KOPT-K1 (cell line): ENCODE measurements around the gene DNAJA3.

Experiments used
- H3K27ac ChIP-seq: fragments of 200-600 bp; sonication (generic); 2 replicates; pipeline ENCODE4 v1.5.1; 2016; ENCODE audit warnings: antibody characterized with exemption, mild to moderate bottlenecking, low read depth, low read length; ENCODE audit not compliant: poor library complexity, severe bottlenecking
- H3K36me3 ChIP-seq: fragments of 200-600 bp; sonication (generic); 2 replicates; pipeline ENCODE4 v1.5.1; 2017; ENCODE audit warnings: antibody characterized with exemption, mild to moderate bottlenecking, low read length, moderate library complexity; ENCODE audit not compliant: insufficient read depth
- H3K9me3 ChIP-seq: fragments of 200-600 bp; sonication (generic); 2 replicates; pipeline ENCODE4 v1.5.1; 2017; ENCODE audit warnings: antibody characterized with exemption, low read length, mild to moderate bottlenecking; ENCODE audit not compliant: insufficient read depth, poor library complexity, severe bottlenecking

Gene DNAJA3

DNA sequence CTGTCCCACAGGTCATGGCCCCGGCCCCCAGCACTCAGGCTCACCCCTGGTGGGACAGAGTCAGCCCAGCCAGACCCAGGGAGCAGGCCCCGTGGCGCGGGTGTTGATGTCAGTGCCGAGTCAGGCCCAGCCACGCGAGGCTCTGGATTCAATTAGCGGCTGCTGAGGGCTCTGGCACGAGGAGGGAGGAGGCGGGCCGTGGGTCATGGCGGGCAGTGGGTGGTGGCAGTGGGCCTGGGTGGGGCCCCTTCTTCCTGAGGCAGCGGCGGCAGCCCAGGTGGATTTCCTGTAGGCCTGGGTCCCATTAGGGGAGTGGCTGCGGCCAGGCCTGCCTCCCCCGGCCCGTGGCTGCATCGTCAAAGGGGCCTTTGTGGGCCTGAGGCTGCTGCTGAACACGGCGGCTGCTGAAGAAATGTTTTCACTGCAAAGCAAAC is 41.1 kb upstream of the DNAJA3 start:
- no peak overlapping the region for H3K27ac ChIP-seq
- peaks cover 55% of the 10 kb centered on the region; the same call in 1 of the 2 replicates for H3K36me3 ChIP-seq
- no peaks in the 10 kb centered on the region for H3K9me3 ChIP-seq

GRCh38 chr16:4385066-4385788 is 40.4 kb upstream of the DNAJA3 start:
- Histone ChIP-seq H3K27ac (no peak overlapping the region), H3K36me3 (peaks cover 60% of the 10 kb centered on the region; the same call in 1 of the 2 replicates), H3K9me3 (no peaks in the 10 kb centered on the region)

DNA sequence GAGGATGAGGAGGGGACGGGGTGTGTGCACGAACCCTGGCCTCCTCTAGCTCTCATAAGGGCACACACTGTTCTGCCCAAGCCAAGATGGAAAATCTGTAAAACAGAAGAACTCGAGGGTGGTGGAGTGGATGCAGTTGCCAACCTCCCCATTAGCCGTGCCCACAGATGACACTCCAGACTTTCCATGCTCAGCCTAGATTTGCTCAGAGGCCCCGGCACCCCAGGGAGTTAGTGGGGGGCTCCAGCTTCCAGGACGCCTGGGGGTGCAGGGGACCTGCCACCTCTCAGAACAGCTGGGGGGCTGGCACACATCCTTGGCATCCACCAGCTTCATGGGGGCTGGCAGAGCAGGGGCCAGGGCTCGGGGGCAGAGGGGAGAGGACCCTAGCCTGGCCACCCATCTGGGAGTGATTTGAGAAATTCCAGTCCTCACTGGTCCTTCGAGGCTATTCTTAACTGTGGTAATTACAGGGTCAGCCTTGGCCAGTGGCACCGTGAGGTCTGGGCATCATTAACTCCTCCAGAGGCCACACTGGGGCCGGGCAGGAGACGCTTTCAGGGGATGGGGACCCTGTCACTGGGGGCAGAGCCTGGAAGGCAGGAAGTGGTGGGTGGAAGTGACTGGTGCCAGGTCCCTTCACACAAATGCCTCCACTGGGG is 39.7 kb upstream of the DNAJA3 start:
- peaks cover 61% of the 10 kb centered on the region; the same call in 1 of the 2 replicates for H3K36me3 ChIP-seq
- no peaks in the 10 kb centered on the region for H3K9me3 ChIP-seq
- no peak overlapping the region for H3K27ac ChIP-seq

DNA sequence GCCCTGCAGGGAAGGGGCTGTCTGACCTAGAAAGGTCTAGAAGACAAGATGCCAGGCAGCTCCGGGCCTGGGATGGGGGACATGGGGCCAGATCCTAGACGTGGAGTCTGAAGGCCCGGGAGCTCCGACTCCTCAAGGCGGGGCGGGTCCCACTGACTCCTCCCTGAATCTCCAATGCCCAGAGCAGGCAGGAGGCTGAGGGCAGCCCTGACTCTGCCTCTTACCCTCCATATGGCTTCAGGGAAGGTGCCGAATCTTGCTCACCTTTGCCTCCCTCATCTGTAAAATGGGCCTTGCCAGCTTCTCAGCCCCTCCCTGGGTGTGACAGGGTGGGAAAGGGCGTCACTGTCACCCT is 39.2 kb upstream of the DNAJA3 start:
- no peaks in the 10 kb centered on the region for H3K9me3 ChIP-seq
- no peak overlapping the region for H3K27ac ChIP-seq
- H3K36me3 ChIP-seq, result peaks cover 66% of the 10 kb centered on the region; the same call in 1 of the 2 replicates

DNA sequence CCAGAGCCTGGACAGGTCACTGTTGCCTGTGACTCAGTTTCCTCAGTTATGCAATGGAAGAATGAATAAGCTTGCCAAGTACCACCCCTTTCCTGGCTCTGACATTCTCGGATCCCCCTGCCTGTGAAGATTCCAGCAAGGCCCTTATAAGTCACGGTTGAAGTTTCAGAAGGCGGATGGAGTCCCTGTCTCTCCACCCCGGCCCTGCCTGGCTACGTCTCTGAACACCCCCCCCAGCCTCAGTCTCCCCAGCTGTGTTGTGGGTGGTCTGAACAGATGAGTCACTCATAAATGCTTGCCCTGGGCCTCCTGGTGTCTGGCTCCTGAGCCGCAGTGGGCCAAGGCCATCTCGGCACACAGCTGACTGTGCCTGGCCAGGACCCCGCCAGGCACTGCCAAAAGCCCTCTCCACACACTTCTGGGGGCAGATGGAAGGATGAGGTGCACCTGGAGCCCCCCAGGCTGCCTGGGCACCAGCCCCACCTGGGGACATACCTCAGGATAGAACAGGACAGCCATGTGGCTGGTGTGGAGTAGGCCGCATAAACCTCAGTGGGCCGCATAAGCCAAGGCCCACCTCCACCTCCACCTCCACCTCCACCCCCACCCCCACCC is 38.6 kb upstream of the DNAJA3 start:
- Histone ChIP-seq H3K9me3 (no peaks in the 10 kb centered on the region), H3K36me3 (peaks cover 69% of the 10 kb centered on the region; the same call in 1 of the 2 replicates), H3K27ac (no peak overlapping the region)

DNA sequence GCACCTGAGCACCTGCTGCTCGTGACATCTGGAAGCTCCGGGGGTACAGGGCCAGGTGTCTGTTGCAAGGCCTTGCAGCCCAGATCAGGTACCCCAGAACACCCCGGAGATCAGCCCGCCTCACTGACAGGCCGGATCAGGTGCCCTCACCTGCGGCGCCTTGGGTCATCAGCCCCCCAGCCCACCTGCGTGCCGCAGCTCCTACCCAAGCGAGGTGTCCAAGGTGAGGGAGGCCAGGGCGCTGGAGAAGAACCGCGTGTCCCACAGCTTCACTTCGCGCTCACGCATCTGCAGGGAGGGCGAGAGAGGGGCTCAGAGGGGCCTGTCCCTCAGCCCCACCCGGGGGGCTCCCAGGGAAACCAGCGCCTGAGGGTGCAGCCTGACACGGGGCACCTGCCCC is 37.9 kb upstream of the DNAJA3 start:
- no peaks in the 10 kb centered on the region for H3K9me3 ChIP-seq
- no peak overlapping the region for H3K27ac ChIP-seq
- H3K36me3 ChIP-seq, result peaks cover 76% of the 10 kb centered on the region

- Histone ChIP-seq H3K36me3 (peaks cover 82% of the 10 kb centered on the region), H3K9me3 (no peaks in the 10 kb centered on the region), H3K27ac (no peak overlapping the region)
Observed at GRCh38 chr16:4388271-4389021, 37.2 kb upstream of the DNAJA3 start.

- no peak overlapping the region for H3K27ac ChIP-seq
- no peaks in the 10 kb centered on the region for H3K9me3 ChIP-seq
- peaks cover 85% of the 10 kb centered on the region for H3K36me3 ChIP-seq
Observed at GRCh38 chr16:4389051-4389955, 36.4 kb upstream of the DNAJA3 start.

- no peak overlapping the region for H3K27ac ChIP-seq
- H3K9me3 ChIP-seq, result no peaks in the 10 kb centered on the region
- peaks cover 88% of the 10 kb centered on the region for H3K36me3 ChIP-seq
Observed at GRCh38 chr16:4390266-4391260, 35.1 kb upstream of the DNAJA3 start.

GRCh38 chr16:4391631-4392381 is 33.9 kb upstream of the DNAJA3 start:
- Histone ChIP-seq H3K36me3 (peaks cover 95% of the 10 kb centered on the region), H3K27ac (peak overlapping the region; percentile 22), H3K9me3 (no peaks in the 10 kb centered on the region)

DNA sequence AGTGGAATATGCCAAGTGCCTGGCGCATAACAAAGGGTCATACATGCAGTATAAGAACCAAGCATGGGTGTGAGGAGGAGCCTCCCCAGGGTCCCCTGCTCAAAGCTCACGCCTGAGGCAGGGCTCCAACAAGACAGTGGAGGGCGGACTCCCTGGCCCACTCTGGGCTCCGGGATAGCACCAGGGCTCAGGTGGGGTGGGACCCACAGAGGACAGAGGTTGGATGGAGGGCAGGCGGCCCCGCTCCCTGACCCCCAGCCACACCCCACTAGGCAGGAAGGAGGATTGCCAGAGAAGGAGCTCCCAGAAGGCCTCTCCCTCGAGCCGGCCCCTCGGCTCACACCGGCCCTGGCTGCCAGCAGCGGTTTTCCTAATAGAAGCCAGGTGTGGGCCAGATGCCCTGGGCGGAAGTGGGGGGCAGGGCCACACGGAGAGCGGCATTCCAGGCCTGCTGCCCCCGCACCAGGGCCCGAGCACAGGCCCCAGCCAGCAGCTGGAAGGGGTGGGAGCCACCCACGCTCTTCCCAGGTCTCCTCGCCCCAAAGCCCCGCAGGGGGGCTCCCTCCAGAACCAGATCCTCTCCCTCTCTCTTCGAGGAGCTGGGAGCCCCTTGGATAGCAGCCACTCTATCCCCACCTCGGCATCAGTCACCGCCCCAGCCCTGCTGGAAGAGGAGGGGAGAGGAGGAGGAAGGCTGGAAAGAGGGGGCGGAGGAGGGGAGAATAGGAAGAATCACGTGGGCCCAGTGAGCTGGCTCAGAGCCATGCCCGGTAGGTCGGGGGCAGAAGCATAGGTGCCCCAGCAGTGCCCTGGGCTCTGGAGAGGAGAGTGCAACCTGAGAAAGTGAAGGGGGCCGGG is 33.1 kb upstream of the DNAJA3 start:
- no peaks in the 10 kb centered on the region for H3K9me3 ChIP-seq
- peaks cover 92% of the 10 kb centered on the region for H3K36me3 ChIP-seq
- H3K27ac ChIP-seq, result peak overlapping the region; percentile 22

DNA sequence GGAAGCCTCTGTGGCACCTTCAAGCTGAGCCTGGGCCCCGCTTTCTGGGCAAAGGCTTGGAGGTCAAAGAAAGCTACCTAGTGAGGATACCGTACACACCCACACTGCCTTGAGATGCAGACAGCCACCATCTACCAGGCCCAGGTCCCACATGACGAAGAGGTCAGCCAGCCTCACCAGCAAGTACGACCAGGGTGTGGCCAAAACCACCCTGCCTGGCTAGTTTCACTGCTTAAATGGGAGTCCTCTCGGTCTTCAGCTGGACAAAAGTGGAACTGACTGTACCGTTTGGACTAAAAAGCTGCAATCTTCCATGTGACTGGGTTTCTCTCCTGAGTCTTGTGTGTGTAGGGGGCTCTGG is 32.4 kb upstream of the DNAJA3 start:
- Histone ChIP-seq H3K36me3 (peaks cover 92% of the 10 kb centered on the region), H3K9me3 (no peaks in the 10 kb centered on the region), H3K27ac (no peak overlapping the region)
